DND-41 (cell line): ENCODE results near the gene RANBP9.

Source experiments
- EZH2 ChIP-seq: IDR thresholded peaks from 3 replicates; pipeline ENCODE4 v1.6.1; 2012; ENCODE audit warnings: borderline replicate concordance, low read depth, mild to moderate bottlenecking, moderate library complexity, low read length, inconsistent platforms; ENCODE audit not compliant: severe bottlenecking
- TF ChIP-seq, protein P1 (sequence below): IDR thresholded peaks from 2 replicates; pipeline ENCODE4 v1.5.1; 2012; ENCODE audit warnings: borderline replicate concordance, low read length, moderate library complexity, mild to moderate bottlenecking; ENCODE audit not compliant: poor library complexity, severe bottlenecking; ENCODE audit errors: extremely low read depth

GRCh38 chr6:13671548-13672127 lies 40.0 kb downstream of the RANBP9 start:
- TF ChIP-seq, protein P1, sequence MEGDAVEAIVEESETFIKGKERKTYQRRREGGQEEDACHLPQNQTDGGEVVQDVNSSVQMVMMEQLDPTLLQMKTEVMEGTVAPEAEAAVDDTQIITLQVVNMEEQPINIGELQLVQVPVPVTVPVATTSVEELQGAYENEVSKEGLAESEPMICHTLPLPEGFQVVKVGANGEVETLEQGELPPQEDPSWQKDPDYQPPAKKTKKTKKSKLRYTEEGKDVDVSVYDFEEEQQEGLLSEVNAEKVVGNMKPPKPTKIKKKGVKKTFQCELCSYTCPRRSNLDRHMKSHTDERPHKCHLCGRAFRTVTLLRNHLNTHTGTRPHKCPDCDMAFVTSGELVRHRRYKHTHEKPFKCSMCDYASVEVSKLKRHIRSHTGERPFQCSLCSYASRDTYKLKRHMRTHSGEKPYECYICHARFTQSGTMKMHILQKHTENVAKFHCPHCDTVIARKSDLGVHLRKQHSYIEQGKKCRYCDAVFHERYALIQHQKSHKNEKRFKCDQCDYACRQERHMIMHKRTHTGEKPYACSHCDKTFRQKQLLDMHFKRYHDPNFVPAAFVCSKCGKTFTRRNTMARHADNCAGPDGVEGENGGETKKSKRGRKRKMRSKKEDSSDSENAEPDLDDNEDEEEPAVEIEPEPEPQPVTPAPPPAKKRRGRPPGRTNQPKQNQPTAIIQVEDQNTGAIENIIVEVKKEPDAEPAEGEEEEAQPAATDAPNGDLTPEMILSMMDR: no peak
- no peak for TF ChIP-seq EZH2
